ENCODE data around the gene ADCY9. TPM values are rescaled to one million over a fixed set of nuclear protein-coding genes. Genes with fewer than 3 reads are reported as not detected.

The ADCY9 gene
- total and polyA plus RNA-seq, 7 experiments from 2014 or later: 0.46 to 14.3 (median 4.2) TPM

GRCh38 chr16:4139968-4140367 is 23.7 kb upstream of the ADCY9 start:
- Mint-ChIP-seq H3K27ac (peak overlapping the region in 1 of 9 donors; percentile 44), H3K36me3 (peaks cover 0 to 21% (median 0%) of the 10 kb centered on the region in 5 donors), H3K4me3 (no peak overlapping the region), H3K27me3 (peaks cover 0 to 14% (median 4%) of the 10 kb centered on the region in 5 donors), H3K4me1 (peaks cover 0 to 42% (median 8%) of the 10 kb centered on the region in 7 donors), H3K9me3 (peaks cover 0 to 5% (median 0%) of the 10 kb centered on the region in 11 donors)
- no peak for ATAC-seq
- peaks cover 5 to 8% of the 10 kb centered on the region in 2 donors for H3K4me1 ChIP-seq (ENCODE audit: control insufficient read depth in 2 of 2, insufficient read depth in 2 of 2, low read length in 2 of 2)
- ChIA-PET POLR2A (no interaction called here), CTCF (no interaction called here)
- no peaks in the 10 kb centered on the region for H3K36me3 ChIP-seq (ENCODE audit: control insufficient read depth in 2 of 3, insufficient read depth in 3 of 3, low read length in 3 of 3)
- DNase-seq: no peak
- H3K27me3 ChIP-seq (ENCODE audit: control insufficient read depth in 2 of 2, insufficient read depth in 2 of 2, low read length in 2 of 2): no peaks in the 10 kb centered on the region
- intact Hi-C loops (cut with micrococcal nuclease): no loop called here
- H3K9me3 ChIP-seq (ENCODE audit: control insufficient read depth in 2 of 3, low read length in 3 of 3): no peaks in the 10 kb centered on the region
- no peak overlapping the region for H3K4me3 ChIP-seq (ENCODE audit: low read length)
- H3K27ac ChIP-seq (ENCODE audit: low read depth, low read length): no peak overlapping the region

- no peaks in the 10 kb centered on the region for H3K36me3 ChIP-seq (ENCODE audit: control insufficient read depth in 2 of 3, insufficient read depth in 3 of 3, low read length in 3 of 3)
- no peak overlapping the region for H3K4me3 ChIP-seq (ENCODE audit: low read length)
- H3K9me3 Mint-ChIP-seq: peaks cover 0 to 5% (median 0%) of the 10 kb centered on the region in 11 donors
- intact Hi-C loops (cut with micrococcal nuclease): no loop called here
- H3K27me3 ChIP-seq (ENCODE audit: control insufficient read depth in 2 of 2, insufficient read depth in 2 of 2, low read length in 2 of 2): no peaks in the 10 kb centered on the region
- no peaks in the 10 kb centered on the region for H3K9me3 ChIP-seq (ENCODE audit: control insufficient read depth in 2 of 3, low read length in 3 of 3)
- H3K27me3 Mint-ChIP-seq: peaks cover 0 to 20% (median 8%) of the 10 kb centered on the region in 5 donors
- H3K27ac Mint-ChIP-seq: peak overlapping the region in 1 of 9 donors; percentile 25
- CTCF ChIA-PET: no interaction called here
- POLR2A ChIA-PET: no interaction called here
- peaks cover 0 to 19% (median 0%) of the 10 kb centered on the region in 5 donors for H3K36me3 Mint-ChIP-seq
- DNase-seq (no peak), ATAC-seq (no peak)
- no peak overlapping the region for H3K4me3 Mint-ChIP-seq
- peaks cover 5 to 8% of the 10 kb centered on the region in 2 donors for H3K4me1 ChIP-seq (ENCODE audit: control insufficient read depth in 2 of 2, insufficient read depth in 2 of 2, low read length in 2 of 2)
- no peak overlapping the region for H3K27ac ChIP-seq (ENCODE audit: low read depth, low read length)
- H3K4me1 Mint-ChIP-seq: peaks cover 0 to 39% (median 8%) of the 10 kb centered on the region in 7 donors
Measured at GRCh38 chr16:4138713-4139112, 22.5 kb upstream of the ADCY9 start.

- H3K27me3 Mint-ChIP-seq: peaks cover 4 to 20% (median 8%) of the 10 kb centered on the region in 5 donors
- POLR2A ChIA-PET: no interaction called here
- H3K4me1 Mint-ChIP-seq: peaks cover 0 to 29% (median 3%) of the 10 kb centered on the region in 7 donors
- intact Hi-C loops (cut with micrococcal nuclease): no loop called here
- ATAC-seq (no peak), DNase-seq (no peak)
- CTCF ChIA-PET: no interaction called here
- H3K4me3 Mint-ChIP-seq: no peak overlapping the region
- H3K9me3 Mint-ChIP-seq: peaks cover 0 to 5% (median 0%) of the 10 kb centered on the region in 11 donors
- Histone ChIP-seq H3K9me3 (ENCODE audit: control insufficient read depth in 2 of 3, low read length in 3 of 3) (no peaks in the 10 kb centered on the region), H3K36me3 (ENCODE audit: control insufficient read depth in 2 of 3, insufficient read depth in 3 of 3, low read length in 3 of 3) (no peaks in the 10 kb centered on the region), H3K27ac (ENCODE audit: low read depth, low read length) (no peak overlapping the region), H3K4me3 (ENCODE audit: low read length) (no peak overlapping the region), H3K27me3 (ENCODE audit: control insufficient read depth in 2 of 2, insufficient read depth in 2 of 2, low read length in 2 of 2) (no peaks in the 10 kb centered on the region), H3K4me1 (ENCODE audit: control insufficient read depth in 2 of 2, insufficient read depth in 2 of 2, low read length in 2 of 2) (peaks cover 3 to 4% of the 10 kb centered on the region in 2 donors)
- H3K27ac Mint-ChIP-seq: peak overlapping the region in 1 of 9 donors; percentile 17
- H3K36me3 Mint-ChIP-seq: peaks cover 0 to 19% (median 0%) of the 10 kb centered on the region in 5 donors
Measured at GRCh38 chr16:4137438-4137837, 21.2 kb upstream of the ADCY9 start.

- Mint-ChIP-seq H3K4me1 (peaks cover 0 to 21% (median under 1%) of the 10 kb centered on the region in 7 donors), H3K36me3 (peaks cover 0 to 17% (median 0%) of the 10 kb centered on the region in 5 donors), H3K27me3 (peaks cover 6 to 20% (median 8%) of the 10 kb centered on the region in 5 donors), H3K9me3 (peaks cover 0 to 5% (median 0%) of the 10 kb centered on the region in 11 donors), H3K4me3 (no peak overlapping the region), H3K27ac (no peak overlapping the region)
- ATAC-seq (no peak), DNase-seq (no peak)
- intact Hi-C loops (cut with micrococcal nuclease): no loop called here
- H3K4me3 ChIP-seq (ENCODE audit: low read length): no peak overlapping the region
- POLR2A ChIA-PET: no interaction called here
- CTCF ChIA-PET: no interaction called here
- no peaks in the 10 kb centered on the region for H3K27me3 ChIP-seq (ENCODE audit: control insufficient read depth in 2 of 2, insufficient read depth in 2 of 2, low read length in 2 of 2)
- H3K9me3 ChIP-seq (ENCODE audit: control insufficient read depth in 2 of 3, low read length in 3 of 3): no peaks in the 10 kb centered on the region
- H3K4me1 ChIP-seq (ENCODE audit: control insufficient read depth in 2 of 2, insufficient read depth in 2 of 2, low read length in 2 of 2): no peaks in the 10 kb centered on the region
- H3K36me3 ChIP-seq (ENCODE audit: control insufficient read depth in 2 of 3, insufficient read depth in 3 of 3, low read length in 3 of 3): no peaks in the 10 kb centered on the region
- H3K27ac ChIP-seq (ENCODE audit: low read depth, low read length): no peak overlapping the region
Measured at GRCh38 chr16:4136229-4136813, 20.1 kb upstream of the ADCY9 start.

- ATAC-seq (no peak), DNase-seq (no peak)
- POLR2A ChIA-PET: no interaction called here
- no peak overlapping the region for H3K27ac ChIP-seq (ENCODE audit: low read depth, low read length)
- no peaks in the 10 kb centered on the region for H3K4me1 ChIP-seq (ENCODE audit: control insufficient read depth in 2 of 2, insufficient read depth in 2 of 2, low read length in 2 of 2)
- Mint-ChIP-seq H3K36me3 (peaks cover 0 to 14% (median 0%) of the 10 kb centered on the region in 5 donors), H3K27ac (peak overlapping the region in 1 of 9 donors; percentile 49), H3K4me3 (no peak overlapping the region), H3K27me3 (peaks cover 6 to 20% (median 9%) of the 10 kb centered on the region in 5 donors), H3K4me1 (peaks cover 0 to 17% (median 0%) of the 10 kb centered on the region in 7 donors), H3K9me3 (peaks cover 0 to 4% (median 0%) of the 10 kb centered on the region in 11 donors)
- intact Hi-C loops (cut with micrococcal nuclease): no loop called here
- CTCF ChIA-PET: no interaction called here
- no peak overlapping the region for H3K4me3 ChIP-seq (ENCODE audit: low read length)
- no peaks in the 10 kb centered on the region for H3K27me3 ChIP-seq (ENCODE audit: control insufficient read depth in 2 of 2, insufficient read depth in 2 of 2, low read length in 2 of 2)
- H3K9me3 ChIP-seq (ENCODE audit: control insufficient read depth in 2 of 3, low read length in 3 of 3): no peaks in the 10 kb centered on the region
- H3K36me3 ChIP-seq (ENCODE audit: control insufficient read depth in 2 of 3, insufficient read depth in 3 of 3, low read length in 3 of 3): no peaks in the 10 kb centered on the region
Measured at GRCh38 chr16:4135537-4135936, 19.3 kb upstream of the ADCY9 start.

- Histone ChIP-seq H3K4me3 (ENCODE audit: low read length) (no peak overlapping the region), H3K27ac (ENCODE audit: low read depth, low read length) (no peak overlapping the region), H3K36me3 (ENCODE audit: control insufficient read depth in 2 of 3, insufficient read depth in 3 of 3, low read length in 3 of 3) (no peaks in the 10 kb centered on the region), H3K4me1 (ENCODE audit: control insufficient read depth in 2 of 2, insufficient read depth in 2 of 2, low read length in 2 of 2) (no peaks in the 10 kb centered on the region), H3K9me3 (ENCODE audit: control insufficient read depth in 2 of 3, low read length in 3 of 3) (no peaks in the 10 kb centered on the region), H3K27me3 (ENCODE audit: control insufficient read depth in 2 of 2, insufficient read depth in 2 of 2, low read length in 2 of 2) (no peaks in the 10 kb centered on the region)
- H3K36me3 Mint-ChIP-seq: peaks cover 0 to 4% (median 0%) of the 10 kb centered on the region in 5 donors
- POLR2A ChIA-PET: no interaction called here
- H3K9me3 Mint-ChIP-seq: peaks cover 0 to 4% (median 0%) of the 10 kb centered on the region in 11 donors
- CTCF ChIA-PET: no interaction called here
- H3K4me3 Mint-ChIP-seq: no peak overlapping the region
- ATAC-seq (no peak), DNase-seq (no peak)
- H3K4me1 Mint-ChIP-seq: peaks cover 0 to 4% (median 0%) of the 10 kb centered on the region in 7 donors
- intact Hi-C loops (cut with micrococcal nuclease): no loop called here
- peaks cover 6 to 25% (median 13%) of the 10 kb centered on the region in 5 donors for H3K27me3 Mint-ChIP-seq
- no peak overlapping the region for H3K27ac Mint-ChIP-seq
Measured at GRCh38 chr16:4133897-4134372, 17.7 kb upstream of the ADCY9 start.

- Mint-ChIP-seq H3K9me3 (peaks cover 0 to 4% (median 0%) of the 10 kb centered on the region in 11 donors), H3K27me3 (peaks cover 6 to 20% (median 13%) of the 10 kb centered on the region in 5 donors), H3K27ac (no peak overlapping the region), H3K36me3 (peaks cover 0 to 4% (median 0%) of the 10 kb centered on the region in 5 donors), H3K4me1 (no peaks in the 10 kb centered on the region), H3K4me3 (no peak overlapping the region)
- Histone ChIP-seq H3K4me3 (ENCODE audit: low read length) (no peak overlapping the region), H3K4me1 (ENCODE audit: control insufficient read depth in 2 of 2, insufficient read depth in 2 of 2, low read length in 2 of 2) (no peaks in the 10 kb centered on the region), H3K27ac (ENCODE audit: low read depth, low read length) (no peak overlapping the region), H3K27me3 (ENCODE audit: control insufficient read depth in 2 of 2, insufficient read depth in 2 of 2, low read length in 2 of 2) (no peaks in the 10 kb centered on the region), H3K9me3 (ENCODE audit: control insufficient read depth in 2 of 3, low read length in 3 of 3) (no peaks in the 10 kb centered on the region), H3K36me3 (ENCODE audit: control insufficient read depth in 2 of 3, insufficient read depth in 3 of 3, low read length in 3 of 3) (no peaks in the 10 kb centered on the region)
- DNase-seq (no peak), ATAC-seq (no peak)
- POLR2A ChIA-PET: no interaction called here
- intact Hi-C loops (cut with micrococcal nuclease): no loop called here
- CTCF ChIA-PET: no interaction called here
Measured at GRCh38 chr16:4131621-4132020, 15.4 kb upstream of the ADCY9 start.
